GM12878 (cell line): Measurements from ENCODE around the gene DRD3. TPM values are rescaled to one million over a fixed set of nuclear protein-coding genes. Genes with fewer than 3 reads are reported as not detected.

ENCODE experiments used
- ATAC-seq: fragments of 200-7000 bp; cut with Tn5 transposase; 3 replicates; pipeline ENCODE4 v1.9.1; 2020; ENCODE audit warnings: mild to moderate bottlenecking, moderate library complexity
- BruUV-seq: library from RNA; stranded (reverse); fragments of 400-500 nt; replicated peaks from 2 replicates; lab custom pipeline; 2021; lab: Mats Ljungman, UMichigan
- CTCF ChIA-PET: fragments of 300-600 bp; sonication (Branson Sonifier 250); formaldehyde crosslinking; extraction: SDS; loops from one replicate; lab custom pipeline; 2021; ENCODE audit warnings: inconsistent platforms; lab: Yijun Ruan, JAX
- POLR2A ChIA-PET: fragments of 350-600 bp; formaldehyde crosslinking; extraction: SDS; loops from one replicate; lab custom pipeline; 2021; ENCODE audit warnings: inconsistent platforms; lab: Charles Lee
- RAD21 ChIA-PET: fragments of 300-600 bp; sonication (Branson Sonifier 250); formaldehyde crosslinking; loops from one replicate; lab custom pipeline; 2023; ENCODE audit warnings: antibody characterized with exemption; ENCODE audit not compliant: unreplicated experiment; lab: Charles Lee
- SMC1A ChIA-PET: fragments of 300-600 bp; sonication (Branson Sonifier 250); formaldehyde crosslinking; loops from one replicate; lab custom pipeline; 2023; ENCODE audit not compliant: unreplicated experiment, uncharacterized antibody; lab: Charles Lee
- DNase-seq: peaks from one replicate; pipeline ENCODE4 v3.0.0-alpha.2; 2011; ENCODE audit warnings: low read depth, low spot score
- FAIRE-seq: peaks from 3 replicates; lab custom pipeline; 2011; peaks lifted over from hg19 to GRCh38; lab: Jason Lieb, UNC
- H2AFZ ChIP-seq: 2 replicates; pipeline ENCODE4 v1.6.0; 2011; ENCODE audit warnings: low read depth, low read length, control low read depth; ENCODE audit not compliant: control insufficient read depth
- H3K27ac ChIP-seq: 2 replicates; pipeline ENCODE4 v1.5.1; 2011; ENCODE audit warnings: control low read depth; ENCODE audit not compliant: control insufficient read depth, insufficient read depth
- H3K27me3 ChIP-seq, 2 experiments: replicated peaks in 1 of 2; 2 replicates each; pipeline versions ENCODE4 v1.6.0 to v1.6.1; 2011; ENCODE audit warnings: low read length in 1 of 2; ENCODE audit not compliant: control insufficient read depth in 2 of 2, insufficient read depth in 2 of 2
- H3K36me3 ChIP-seq, 2 experiments: 2 replicates each; pipeline ENCODE4 v1.5.1; 2011; ENCODE audit warnings: low read length in 1 of 2; ENCODE audit not compliant: control insufficient read depth in 2 of 2, insufficient read depth in 2 of 2
- H3K4me1 ChIP-seq: 2 replicates; pipeline ENCODE4 v1.6.1; 2011; ENCODE audit warnings: mild to moderate bottlenecking, low read length, moderate library complexity, mixed read lengths; ENCODE audit not compliant: control insufficient read depth, insufficient read depth
- H3K4me2 ChIP-seq: 2 replicates; pipeline ENCODE4 v1.6.0; 2011; ENCODE audit warnings: control low read depth; ENCODE audit not compliant: control insufficient read depth, insufficient read depth
- H3K4me3 ChIP-seq: fragments of 200-600 bp; sonication (generic); 2 replicates; pipeline ENCODE4 v1.5.1; 2016
- H3K79me2 ChIP-seq: 2 replicates; pipeline ENCODE4 v1.6.0; 2011; ENCODE audit warnings: low read length; ENCODE audit not compliant: control insufficient read depth, insufficient read depth
- H3K9ac ChIP-seq: 2 replicates; pipeline ENCODE4 v1.8.0; 2011; ENCODE audit warnings: low read length, control low read depth, mixed read lengths; ENCODE audit not compliant: control insufficient read depth, insufficient read depth
- H3K9me3 ChIP-seq: replicated peaks from 3 replicates; pipeline ENCODE4 v1.5.1; 2011; ENCODE audit warnings: mild to moderate bottlenecking, low read length; ENCODE audit not compliant: control insufficient read depth, insufficient read depth
- H4K20me1 ChIP-seq: 2 replicates; pipeline ENCODE4 v1.6.0; 2011; ENCODE audit not compliant: control insufficient read depth, insufficient read depth
- CTCF ChIP-seq, 3 experiments: IDR thresholded peaks in 2 of 3; conservative IDR thresholded peaks in 1 of 3; 2 replicates each; pipeline ENCODE4 v1.5.1; 2011; ENCODE audit warnings: low read depth in 3 of 3, low read length in 3 of 3, mild to moderate bottlenecking in 3 of 3, control low read depth in 2 of 3, moderate library complexity in 2 of 3, inconsistent platforms in 1 of 3, mixed read lengths in 1 of 3; ENCODE audit not compliant: control insufficient read depth in 2 of 3, insufficient read depth in 1 of 3; ENCODE audit errors: extremely low read depth in 1 of 3
- EP300 ChIP-seq, 2 experiments: fragments of 150-350 bp in 1 of 2; IDR thresholded peaks; 2 replicates each; pipeline ENCODE4 v1.6.1; 2011 to 2012; ENCODE audit warnings: low read depth in 2 of 2, low read length in 2 of 2, borderline replicate concordance in 1 of 2, improper control_type of control experiment in 1 of 2, inconsistent platforms in 1 of 2; ENCODE audit not compliant: control insufficient read depth in 1 of 2
- NFYB ChIP-seq: IDR thresholded peaks from 2 replicates; pipeline ENCODE4 v1.6.1; 2011; ENCODE audit warnings: low read depth, mild to moderate bottlenecking, low read length, improper control_type of control experiment, moderate library complexity; ENCODE audit not compliant: insufficient read depth
- WGBS: methylation state at CpG from one replicate; pipeline ENCODE4 v1.1.6; 2016; ENCODE audit warnings: low lambda C conversion rate; ENCODE audit not compliant: insufficient replicate concordance, insufficient coverage; ENCODE audit errors: missing lambda C conversion rate; 5-methylcytosine and 5-hydroxymethylcytosine counted together
- in situ Hi-C: fragments of 300-500 bp; cut with MboI; formaldehyde crosslinking; loops from 9 replicates; pipeline ENCODE4 v1.14.3; 2018; ENCODE audit warnings: mixed read lengths
- intact Hi-C: fragments of 100-400 bp; cut with micrococcal nuclease; formaldehyde crosslinking; loops from one replicate; pipeline ENCODE4 v1.14.2; 2022; ENCODE audit not compliant: unreplicated experiment
- polyA plus RNA-seq, 11 experiments: library from polyadenylated mRNA; depleted of rRNA in 4 of 11; unstranded in 6 of 11; stranded (reverse) in 5 of 11; fragments of >200 nt; fragmentation: Nextera tagmentation in 4 of 11; fragmentation: Illumina TruSeq in 1 of 11; extraction: Ambion mirVana in 4 of 11; extraction: Trizol in 1 of 11; gene quantifications; 1 replicate in 1 of 11; 2 replicates in 10 of 11; pipeline versions ENCODE4 v1.2.1 to v1.2.3, GENCODE V29; 2011 to 2016; ENCODE audit warnings: inconsistent platforms in 2 of 11, missing spikeins in 2 of 11, low read depth in 1 of 11
- total RNA-seq, 4 experiments: library from RNA; depleted of rRNA in 3 of 4; stranded (reverse); fragments of >200 nt in 3 of 4; fragmentation: Illumina TruSeq in 1 of 4; extraction: Trizol in 1 of 4; gene quantifications; 2 replicates each; pipeline versions ENCODE4 v1.2.1 to v1.2.3, GENCODE V29; 2013 to 2021

DRD3 gene
- total and polyA plus RNA-seq, 10 of the 15 experiments (the other 5 are each of a cell fraction or from before 2014, with no cell fraction given) = not detected

- no peak for TF ChIP-seq EP300 (IDR thresholded peaks at IDR 0.05; ENCODE audit: borderline replicate concordance in 1 of 2, control insufficient read depth in 1 of 2, low read depth in 2 of 2, low read length in 2 of 2)
Measured at GRCh38 chr3:114217266-114217665, 38.4 kb upstream of the DRD3 start (continued).

DNA sequence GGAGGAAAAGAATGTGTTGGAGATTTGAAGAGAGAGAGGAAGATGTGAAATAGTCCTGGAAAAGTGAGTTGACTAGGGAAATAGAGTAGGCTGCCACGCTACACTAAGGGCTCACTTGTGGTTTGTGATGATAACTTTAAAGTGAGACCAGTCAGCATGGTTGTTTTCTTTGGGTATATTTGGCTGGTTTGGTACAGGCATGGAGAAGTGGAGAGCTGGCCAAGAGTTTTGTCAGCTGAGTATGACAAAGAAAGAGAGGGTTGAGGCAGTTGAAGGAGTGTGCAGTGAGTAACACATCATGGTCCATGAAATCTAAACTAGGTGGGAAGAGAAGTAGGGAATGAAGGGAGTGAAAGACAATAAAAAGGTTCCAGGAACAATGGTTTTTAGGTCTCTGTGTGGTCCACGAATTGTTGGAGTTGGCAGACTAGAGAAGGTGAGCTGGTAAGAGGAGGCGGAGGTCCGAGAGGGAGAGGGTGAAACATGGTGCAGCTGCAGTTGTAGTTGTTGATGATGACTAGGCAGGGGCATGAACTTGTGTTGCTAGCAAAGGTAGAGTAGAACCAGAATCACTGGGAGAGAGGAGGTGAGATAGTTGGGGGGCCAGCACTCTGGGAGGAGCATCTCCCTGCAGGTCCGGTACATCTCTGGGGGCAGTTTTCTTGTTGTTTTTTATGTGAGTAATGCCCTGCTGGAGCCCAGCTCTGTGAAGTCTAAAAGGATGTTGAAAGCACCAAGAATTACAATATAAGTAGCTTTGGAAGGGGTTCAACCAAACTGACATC, 37.5 kb upstream of the DRD3 start:
- Histone ChIP-seq H3K4me2 (no peak overlapping the region), H3K9me3 (no peaks in the 10 kb centered on the region), H3K79me2 (no peaks in the 10 kb centered on the region), H3K27me3 (no peaks in the 10 kb centered on the region), H2AFZ (no peak overlapping the region)
- RAD21 ChIA-PET = no interaction called here
- intact Hi-C loops (loop anchor here (10.0 kb wide), 1 partner anchor 472 kb away; the partner anchor contains the start of genes ATP6V1A and NAA50), in situ Hi-C loops (no loop called here)
- no peak for FAIRE-seq
- POLR2A ChIA-PET = no interaction called here
- no peak for TF ChIP-seq CTCF (IDR thresholded peaks at IDR 0.05 in 2 of 3, conservative IDR thresholded peaks at IDR 0.05 in 1 of 3; ENCODE audit: control insufficient read depth in 2 of 3, extremely low read depth in 1 of 3, insufficient read depth in 1 of 3, low read depth in 3 of 3, low read length in 3 of 3)
- no peak for TF ChIP-seq NFYB
- TF ChIP-seq, all 136 proteins: peak for 0
- WGBS = 79% methylated on average over 5 of the region's 5 CpGs
- DNase-seq = no peak
- no peak overlapping the region for H3K9ac ChIP-seq
- ATAC-seq = no peak
- no peak overlapping the region for H3K27ac ChIP-seq
- ChIA-PET SMC1A (no interaction called here), CTCF (interaction anchor here (1.6 kb wide), 1 partner anchor 75 kb away, joined by 5 read pairs; no protein-coding TSS in a partner anchor)
- H4K20me1 ChIP-seq = no peaks in the 10 kb centered on the region
- H3K36me3 ChIP-seq = no peaks in the 10 kb centered on the region
- H3K4me1 ChIP-seq = peaks cover 20% of the 10 kb centered on the region
- no peak overlapping the region for H3K4me3 ChIP-seq
- no TSS peak for BruUV-seq
